NCI-H2227 (cell line): ENCODE measurements around the gene MARVELD3.
A peak's percentile ranks its signal among the peaks of the same experiment; 100 is the strongest.

ENCODE experiments used
- DNase-seq: peaks from one replicate; lab custom pipeline; 2025; ENCODE audit not compliant: unreplicated experiment; lab: John Stamatoyannopoulos, UW

MARVELD3 gene

GRCh38 chr16:71622088-71622487 is 3.9 kb upstream of the MARVELD3 start:
- DNase-seq = no peak

DNA sequence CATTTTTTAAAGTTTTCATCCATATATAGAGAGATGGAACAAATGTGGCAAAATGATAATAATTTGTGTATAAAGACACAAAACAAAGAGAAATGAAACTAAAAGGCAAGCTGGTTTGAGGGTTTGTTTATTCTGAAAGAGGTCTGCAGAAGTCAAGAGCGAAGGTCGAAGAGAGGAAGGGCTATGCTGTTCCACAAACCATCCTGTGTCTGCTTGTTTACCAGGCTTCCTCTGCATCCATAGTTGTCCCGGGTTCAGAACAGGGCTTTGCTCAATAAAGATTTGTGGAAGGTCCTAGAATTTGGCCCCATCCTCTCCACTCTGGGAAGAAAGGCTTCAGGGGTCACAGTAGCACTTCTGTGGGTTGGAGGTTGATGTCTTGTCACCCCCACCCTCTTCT is 2.4 kb upstream of the MARVELD3 start:
- DNase-seq = no peak

DNA sequence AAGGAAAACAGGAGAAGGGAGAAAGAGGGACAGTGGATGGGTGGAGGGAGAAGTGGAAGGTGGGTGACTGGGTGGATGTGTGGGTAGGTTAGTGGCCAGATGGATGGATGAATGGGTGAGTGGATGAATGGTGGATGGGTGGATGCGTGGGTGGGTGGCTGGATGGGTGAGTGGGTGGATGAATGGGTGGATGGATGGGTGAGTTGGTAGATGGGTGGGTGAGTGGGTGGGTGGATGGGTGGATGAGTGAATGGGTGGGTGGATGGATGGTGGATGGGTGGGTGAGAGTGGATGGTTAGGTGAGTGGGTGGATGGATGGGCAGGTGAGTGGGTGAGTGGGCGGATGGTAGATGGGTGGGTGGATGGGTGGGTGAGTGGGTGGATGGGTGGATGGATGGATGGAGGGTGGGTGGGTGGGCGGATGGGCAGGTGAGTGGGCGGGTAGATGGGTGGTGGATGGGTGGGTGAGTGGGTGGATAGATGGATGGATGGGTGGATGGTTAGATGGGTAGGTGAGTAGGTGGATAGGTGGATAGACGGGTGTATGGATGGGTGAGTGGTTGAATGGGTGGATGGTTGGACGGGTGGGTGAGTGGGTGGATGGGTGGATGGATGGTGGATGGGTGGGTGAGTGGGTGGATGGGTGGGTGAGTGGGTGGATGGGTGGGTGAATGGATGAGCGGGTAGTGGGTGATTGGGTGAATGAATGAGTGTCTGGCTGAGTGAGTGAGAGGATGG is 702 bp upstream of the MARVELD3 start:
- no peak for DNase-seq

- no peak for DNase-seq
Observed at GRCh38 chr16:71626858-71627213, 852 bp downstream of the MARVELD3 start.

DNA sequence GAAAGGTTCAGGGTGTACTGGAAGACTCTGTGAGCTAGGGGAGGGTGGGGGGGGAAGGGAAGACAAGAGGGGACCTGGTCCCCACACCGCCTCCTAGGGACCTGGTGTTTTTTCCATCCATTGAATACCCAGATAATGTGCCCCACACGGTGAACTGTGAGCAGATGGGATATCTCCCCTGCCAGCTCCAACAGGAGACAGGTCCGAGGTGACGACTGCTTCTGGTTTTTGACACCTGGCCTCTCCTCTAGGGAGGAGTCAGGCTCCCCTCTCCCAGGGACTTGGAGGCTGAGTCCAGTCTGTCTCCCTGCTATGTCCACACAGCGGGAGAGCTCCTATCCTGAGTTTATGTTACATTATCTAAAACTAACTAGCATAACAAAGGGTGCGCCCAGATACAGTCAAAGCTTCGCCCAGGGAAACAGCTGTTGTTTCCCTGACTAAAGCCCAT is 1.8 kb downstream of the MARVELD3 start:
- DNase-seq = no peak

- no peak for DNase-seq
Observed at GRCh38 chr16:71628810-71629209, 2.8 kb downstream of the MARVELD3 start.

GRCh38 chr16:71629278-71630016 is 3.5 kb downstream of the MARVELD3 start:
- DNase-seq = no peak

DNA sequence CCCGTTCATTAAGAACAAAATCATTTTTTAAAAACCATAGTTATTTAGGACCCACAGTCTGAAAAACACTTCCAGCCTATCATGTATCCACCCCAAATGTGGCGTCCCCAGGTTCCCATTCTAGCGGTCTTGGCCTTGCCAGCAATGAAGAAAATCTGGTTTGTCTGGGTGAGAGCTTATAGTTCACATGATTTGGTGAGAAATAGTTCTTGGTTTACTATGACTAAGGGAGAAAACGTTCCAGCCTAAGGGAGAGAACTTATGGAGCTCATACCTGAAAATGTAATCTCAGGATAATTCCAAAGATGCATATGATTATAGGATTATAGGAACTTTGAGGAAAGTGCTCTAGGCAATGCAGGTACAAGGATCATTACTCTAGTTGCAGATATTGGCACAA is 4.8 kb downstream of the MARVELD3 start:
- DNase-seq = no peak

DNA sequence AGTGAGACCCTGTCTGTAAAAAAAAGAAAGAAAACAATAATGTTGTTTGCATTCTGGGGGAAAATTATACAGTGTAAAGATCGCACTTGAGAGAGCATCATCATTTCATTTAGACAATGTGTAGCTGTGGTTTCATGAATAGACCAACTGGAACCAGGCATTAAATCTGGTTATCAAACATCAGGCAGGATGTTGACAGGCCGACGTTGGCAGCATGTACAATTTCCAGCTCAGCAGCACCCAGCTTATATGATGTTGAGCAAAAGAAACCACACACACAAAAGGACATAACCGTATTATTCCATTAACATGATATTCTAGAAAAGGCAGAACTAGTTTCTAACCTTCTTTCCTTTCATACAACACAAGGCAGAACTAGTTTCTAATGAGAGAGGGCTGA is 5.8 kb downstream of the MARVELD3 start:
- DNase-seq = peak; percentile 29

GRCh38 chr16:71635632-71636031 is 9.6 kb downstream of the MARVELD3 start:
- DNase-seq = no peak

GRCh38 chr16:71637398-71637797 is 11.4 kb downstream of the MARVELD3 start:
- DNase-seq = no peak

GRCh38 chr16:71645450-71645849 is 19.5 kb downstream of the MARVELD3 start:
- DNase-seq = peak; percentile 20

DNA sequence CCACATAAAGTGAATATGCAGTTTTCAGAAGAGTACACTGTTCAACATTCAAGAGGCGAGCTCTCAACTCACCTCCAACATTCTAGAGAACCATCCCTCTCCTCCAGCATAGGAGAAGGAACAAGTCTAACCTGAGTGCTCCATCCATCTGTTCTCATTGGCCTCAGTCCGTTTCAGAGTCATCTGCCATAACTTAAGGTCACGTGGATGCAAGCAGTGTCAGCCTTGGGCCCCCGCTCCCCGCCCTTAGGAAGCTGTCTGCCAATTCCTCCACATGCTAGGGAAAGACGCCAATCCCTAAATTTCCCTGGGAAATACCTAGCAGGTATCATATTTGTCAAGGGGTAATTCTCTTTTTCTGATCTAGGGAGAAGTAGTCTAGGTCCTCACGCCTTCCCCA is 21.4 kb downstream of the MARVELD3 start:
- DNase-seq = no peak

- no peak for DNase-seq
Observed at GRCh38 chr16:71648162-71648561, 22.2 kb downstream of the MARVELD3 start.

DNA sequence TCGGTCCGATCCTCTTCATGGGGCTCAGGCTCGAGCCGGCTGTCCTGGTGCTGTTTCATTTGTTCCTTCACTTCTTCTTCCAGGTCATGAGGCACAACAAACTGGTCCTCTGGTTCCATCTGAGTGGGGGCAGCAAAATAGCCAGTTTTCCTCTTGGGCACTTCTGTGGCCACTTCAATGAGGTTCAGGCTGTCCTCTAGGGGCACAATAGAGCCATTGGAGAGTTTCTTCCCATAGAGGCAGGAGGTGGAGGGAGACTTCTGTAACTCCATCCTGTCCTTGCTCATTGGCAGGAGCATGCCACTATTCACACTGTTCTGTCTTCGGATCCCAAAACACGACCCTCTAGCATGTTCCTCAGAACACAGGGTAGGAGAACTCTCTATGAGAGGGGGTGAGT is 22.9 kb downstream of the MARVELD3 start:
- no peak for DNase-seq

GRCh38 chr16:71649704-71650103 is 23.7 kb downstream of the MARVELD3 start:
- DNase-seq = no peak

DNA sequence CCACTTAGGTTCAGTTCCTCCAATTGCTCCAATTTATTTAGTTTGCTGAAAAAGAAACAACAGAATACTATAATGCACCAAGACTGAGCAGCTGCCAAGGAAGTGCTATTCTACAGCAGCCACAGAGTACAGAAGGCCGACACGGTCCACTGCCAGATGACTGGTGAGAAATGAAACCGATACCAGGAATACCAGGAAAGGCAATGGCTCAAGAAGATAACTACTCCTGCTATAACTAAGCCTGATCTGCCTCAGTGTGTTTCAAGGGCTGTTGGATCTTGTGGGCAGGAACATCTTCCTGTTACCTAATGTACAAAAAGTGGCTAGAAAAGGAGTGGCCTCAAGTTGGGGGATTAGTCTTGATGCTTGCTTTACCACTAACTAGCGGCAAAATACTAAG is 32.8 kb downstream of the MARVELD3 start:
- no peak for DNase-seq

GRCh38 chr16:71659471-71659870 is 33.5 kb downstream of the MARVELD3 start:
- DNase-seq = no peak

DNA sequence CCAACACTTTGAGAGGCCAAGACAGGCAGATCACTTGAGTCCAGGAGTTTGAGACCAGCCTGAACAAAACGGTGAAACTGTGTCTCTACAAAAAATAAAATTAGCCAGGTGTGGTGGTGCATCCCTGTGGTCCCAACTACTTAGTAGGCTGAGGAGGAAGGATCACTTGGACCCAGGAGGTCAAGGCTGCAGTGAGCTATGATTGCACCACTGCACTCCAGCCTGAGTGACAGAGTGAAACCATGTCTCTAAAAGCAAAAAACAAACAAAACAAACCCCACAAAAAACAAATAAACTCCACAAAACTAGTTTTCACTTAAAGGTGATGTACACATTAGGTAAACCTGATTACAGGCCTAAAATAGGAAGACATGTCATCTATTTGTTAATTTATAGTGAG is 40.3 kb downstream of the MARVELD3 start:
- no peak for DNase-seq

DNA sequence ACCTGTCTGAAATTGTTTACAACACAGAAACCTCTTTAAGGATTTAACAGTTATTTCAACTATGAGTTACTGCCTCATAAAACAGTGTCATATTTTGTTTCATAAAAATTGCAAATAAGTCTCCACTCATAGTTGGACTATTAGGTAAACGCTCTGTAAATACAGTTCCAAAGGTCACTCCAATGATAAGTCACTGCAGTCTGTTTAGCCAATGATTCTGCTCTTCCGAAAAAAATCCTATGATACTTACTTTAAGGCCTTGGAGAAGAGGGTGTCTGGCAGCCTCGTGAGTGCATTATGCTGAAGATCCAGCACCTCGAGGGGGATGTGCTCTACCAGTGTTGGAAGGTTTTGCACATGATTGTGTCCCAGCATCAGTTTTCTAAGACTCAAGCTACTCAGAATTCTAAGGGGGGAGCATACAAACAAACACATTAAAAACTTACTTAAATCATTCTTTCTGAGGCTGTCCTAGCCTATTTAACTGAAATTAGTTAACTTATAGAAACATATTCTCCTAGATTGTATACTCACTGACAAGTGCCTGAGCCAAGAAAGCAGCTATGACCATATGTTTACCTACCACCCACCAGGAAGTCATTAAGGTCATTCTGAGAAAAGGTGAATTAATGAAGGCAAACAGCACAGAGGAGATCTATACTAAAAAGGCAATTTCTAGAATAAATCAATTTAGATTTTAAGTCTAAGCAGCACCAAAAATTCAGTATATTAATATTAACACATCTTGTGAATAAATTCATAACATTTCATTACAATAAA is 41.1 kb downstream of the MARVELD3 start:
- no peak for DNase-seq

DNA sequence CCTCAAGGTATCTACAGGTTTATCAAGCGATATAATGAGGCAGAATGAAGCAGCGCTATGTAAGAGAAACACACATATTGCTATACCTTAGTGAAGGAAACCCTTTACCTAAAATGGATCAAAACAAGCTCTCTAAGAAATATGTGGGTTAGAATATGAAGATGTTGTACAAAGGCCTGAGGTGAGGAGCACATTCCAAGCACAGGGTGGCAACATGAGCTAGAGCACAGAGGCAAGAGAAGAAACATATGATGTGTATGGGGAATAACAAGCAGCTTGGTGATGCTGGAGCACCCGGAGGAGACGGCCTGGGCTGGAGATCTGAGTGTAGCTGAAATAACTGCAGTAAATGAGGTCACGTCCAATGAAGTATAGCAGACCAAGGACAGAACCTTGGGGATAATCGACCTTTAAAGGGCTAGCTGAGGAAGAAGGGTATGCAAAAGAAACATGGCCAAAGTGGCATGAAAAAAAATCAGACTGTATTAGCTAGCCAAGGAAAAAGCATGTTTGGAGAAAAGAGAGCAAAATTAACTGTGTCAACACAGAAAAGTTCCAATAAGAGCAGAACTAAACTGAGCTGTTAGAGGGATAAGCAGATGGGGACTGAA is 44.0 kb downstream of the MARVELD3 start:
- no peak for DNase-seq
